Neuronal stem cell (in vitro differentiated cells): ENCODE measurements around the gene LAMA2.

ENCODE experiments used
- DNase-seq: peaks from one replicate; pipeline ENCODE4 v3.0.0-alpha.2; 2013; ENCODE audit warnings: low spot score
- H2AFZ ChIP-seq: one replicate; pipeline ENCODE4 v1.6.1; 2013; ENCODE audit warnings: mild to moderate bottlenecking, low read length, inconsistent platforms
- H2AK5ac ChIP-seq: 2 replicates; pipeline ENCODE4 v1.6.1; 2013; ENCODE audit warnings: low read depth, mild to moderate bottlenecking, inconsistent platforms, low read length, moderate library complexity, mixed read lengths
- H2BK120ac ChIP-seq: 2 replicates; pipeline ENCODE4 v1.6.1; 2013; ENCODE audit warnings: low read depth, mild to moderate bottlenecking, inconsistent platforms, low read length, moderate library complexity, mixed read lengths
- H2BK12ac ChIP-seq: one replicate; pipeline ENCODE4 v1.6.1; 2013; ENCODE audit warnings: low read length, inconsistent platforms
- H2BK15ac ChIP-seq: 2 replicates; pipeline ENCODE4 v1.6.1; 2013; ENCODE audit warnings: mild to moderate bottlenecking, low read length, inconsistent platforms, mixed read lengths
- H2BK5ac ChIP-seq: one replicate; pipeline ENCODE4 v1.6.1; 2013; ENCODE audit warnings: inconsistent platforms, mild to moderate bottlenecking, low read length, moderate library complexity
- H3K14ac ChIP-seq: one replicate; pipeline ENCODE4 v1.6.1; 2013; ENCODE audit warnings: low read length, inconsistent platforms
- H3K18ac ChIP-seq: 2 replicates; pipeline ENCODE4 v1.6.1; 2013; ENCODE audit warnings: low read length, inconsistent platforms
- H3K23ac ChIP-seq: 2 replicates; pipeline ENCODE4 v1.6.1; 2013; ENCODE audit warnings: low read depth, mild to moderate bottlenecking, mixed read lengths, low read length, inconsistent platforms; ENCODE audit not compliant: poor library complexity
- H3K27ac ChIP-seq: replicated peaks from 3 replicates; pipeline ENCODE4 v1.5.1; 2013; ENCODE audit warnings: low read length, inconsistent platforms
- H3K27me3 ChIP-seq, 3 experiments: 2 replicates each; pipeline ENCODE4 v1.6.1; 2013; ENCODE audit warnings: low read length in 3 of 3, mild to moderate bottlenecking in 2 of 3, inconsistent platforms in 1 of 3, low read depth in 1 of 3, mixed read lengths in 1 of 3, moderate library complexity in 1 of 3; ENCODE audit not compliant: control insufficient read depth in 3 of 3, insufficient read depth in 3 of 3
- H3K36me3 ChIP-seq, 2 donors: replicated peaks in 1 of 2; 2 replicates each; pipeline ENCODE4 v1.6.1; 2013; ENCODE audit warnings: low read length in 2 of 2; ENCODE audit not compliant: control insufficient read depth in 2 of 2, insufficient read depth in 2 of 2
- H3K4ac ChIP-seq: 2 replicates; pipeline ENCODE4 v1.6.1; 2013; ENCODE audit warnings: inconsistent platforms, mild to moderate bottlenecking, low read length, moderate library complexity
- H3K4me1 ChIP-seq, 2 donors: 1 replicate in 1 of 2; 2 replicates in 1 of 2; pipeline ENCODE4 v1.6.1; 2013; ENCODE audit warnings: low read length in 2 of 2, low read depth in 1 of 2; ENCODE audit not compliant: control insufficient read depth in 2 of 2, insufficient read depth in 1 of 2
- H3K4me2 ChIP-seq: one replicate; pipeline ENCODE4 v1.6.1; 2013; ENCODE audit warnings: mild to moderate bottlenecking, low read length, inconsistent platforms; ENCODE audit not compliant: insufficient read depth, poor library complexity, severe bottlenecking
- H3K4me3 ChIP-seq, 2 donors: 2 replicates each; pipeline ENCODE4 v1.5.1; 2013; ENCODE audit warnings: low read length in 2 of 2, mild to moderate bottlenecking in 2 of 2, inconsistent platforms in 1 of 2, moderate library complexity in 1 of 2
- H3K79me1 ChIP-seq: one replicate; pipeline ENCODE4 v1.6.1; 2013; ENCODE audit warnings: low read depth, mild to moderate bottlenecking, inconsistent platforms, low read length, moderate library complexity
- H3K9ac ChIP-seq: one replicate; pipeline ENCODE4 v1.6.1; 2013; ENCODE audit warnings: mild to moderate bottlenecking, low read depth, low read length, inconsistent platforms; ENCODE audit not compliant: poor library complexity
- H3K9me3 ChIP-seq, 2 donors: replicated peaks in 1 of 2; 2 replicates each; pipeline versions ENCODE3 to v1.6.1; 2013; ENCODE audit warnings: low read length in 2 of 2, mild to moderate bottlenecking in 2 of 2, inconsistent platforms in 1 of 2, low read depth in 1 of 2, mixed read lengths in 1 of 2, moderate library complexity in 1 of 2; ENCODE audit not compliant: control insufficient read depth in 2 of 2, insufficient read depth in 1 of 2
- H4K8ac ChIP-seq: one replicate; pipeline ENCODE4 v1.6.1; 2013; ENCODE audit warnings: low read depth, mild to moderate bottlenecking, inconsistent platforms, low read length, moderate library complexity
- H4K91ac ChIP-seq: one replicate; pipeline ENCODE4 v1.6.1; 2013; ENCODE audit warnings: low read length, low read depth, mild to moderate bottlenecking, inconsistent platforms; ENCODE audit not compliant: poor library complexity
- WGBS, 2 donors: extraction: QIAGEN DNeasy Blood & Tissue Kit; methylation state at CpG; one replicate each; pipeline ENCODE4 v1.1.7; 2013; ENCODE audit warnings: missing lambda C conversion rate in 2 of 2, mixed read lengths in 1 of 2; ENCODE audit not compliant: insufficient read length in 2 of 2, insufficient replicate concordance in 1 of 2; ENCODE audit errors: extremely low coverage in 2 of 2; 5-methylcytosine and 5-hydroxymethylcytosine counted together

LAMA2 gene

DNA sequence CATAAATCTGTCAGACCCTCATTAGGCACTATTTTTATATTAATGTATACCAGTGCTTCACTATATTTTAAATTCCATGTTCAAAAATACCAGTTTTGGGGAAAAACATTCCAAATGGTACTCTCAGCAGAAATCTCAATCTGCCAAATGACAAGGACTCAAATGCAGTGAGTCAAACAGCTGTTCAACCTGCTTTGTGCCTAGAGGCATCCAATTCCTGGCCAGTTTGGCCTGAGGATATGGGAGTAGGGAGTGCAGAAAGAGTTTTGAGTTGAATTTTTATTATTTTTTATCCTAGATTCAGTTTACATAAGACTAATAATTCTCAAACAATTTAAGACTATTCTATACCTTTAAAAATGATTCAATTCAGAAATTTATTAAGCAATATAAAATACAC lies 216.8 kb downstream of the LAMA2 start:
- Histone ChIP-seq H2AFZ (no peak overlapping the region), H4K91ac (no peak overlapping the region), H3K14ac (no peak overlapping the region), H3K4me2 (no peak overlapping the region), H3K36me3 (no peaks in the 10 kb centered on the region), H4K8ac (no peak overlapping the region), H3K27me3 (no peaks in the 10 kb centered on the region), H3K79me1 (no peaks in the 10 kb centered on the region), H3K23ac (no peak overlapping the region), H3K9ac (no peak overlapping the region), H3K4ac (no peak overlapping the region), H3K9me3 (no peaks in the 10 kb centered on the region), H2BK5ac (no peak overlapping the region), H2BK12ac (no peak overlapping the region), H3K27ac (no peak overlapping the region), H3K18ac (no peak overlapping the region), H2BK120ac (no peak overlapping the region), H3K4me3 (no peak overlapping the region), H3K4me1 (no peaks in the 10 kb centered on the region), H2AK5ac (no peak overlapping the region), H2BK15ac (no peak overlapping the region)
- DNase-seq: no peak

DNA sequence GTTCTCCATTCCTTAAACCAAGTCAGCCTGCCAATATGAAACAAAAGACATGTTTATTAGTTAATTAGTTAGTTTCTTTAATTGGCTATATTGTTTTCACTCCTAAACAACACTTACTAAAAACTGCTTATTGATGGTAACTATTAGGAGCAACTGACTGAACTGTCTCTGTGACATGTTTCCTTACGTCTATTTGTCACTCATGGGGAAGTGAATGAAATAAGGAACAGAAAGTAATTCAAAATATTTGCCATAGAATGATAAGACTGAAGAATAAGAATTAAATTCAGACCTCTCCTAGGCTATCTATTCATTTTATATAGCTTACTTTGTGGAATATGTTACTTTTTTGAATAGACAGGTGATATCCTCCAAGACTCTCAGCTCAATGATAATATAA lies 217.2 kb downstream of the LAMA2 start:
- Histone ChIP-seq H3K4me1 (peaks cover 0 to 1% of the 10 kb centered on the region in 2 donors), H3K9ac (no peak overlapping the region), H3K79me1 (no peaks in the 10 kb centered on the region), H3K9me3 (no peaks in the 10 kb centered on the region), H3K14ac (no peak overlapping the region), H3K36me3 (no peaks in the 10 kb centered on the region), H2AFZ (no peak overlapping the region), H4K8ac (no peak overlapping the region), H3K4me3 (no peak overlapping the region), H2BK12ac (no peak overlapping the region), H2AK5ac (no peak overlapping the region), H3K27ac (no peak overlapping the region), H2BK15ac (no peak overlapping the region), H3K18ac (no peak overlapping the region), H3K23ac (no peak overlapping the region), H3K27me3 (no peaks in the 10 kb centered on the region), H3K4ac (no peak overlapping the region), H3K4me2 (no peak overlapping the region), H4K91ac (no peak overlapping the region), H2BK120ac (no peak overlapping the region), H2BK5ac (no peak overlapping the region)
- no peak for DNase-seq
- no CpG with 5 or more reads among the region's 1 CpG for WGBS, 2 donors

DNA sequence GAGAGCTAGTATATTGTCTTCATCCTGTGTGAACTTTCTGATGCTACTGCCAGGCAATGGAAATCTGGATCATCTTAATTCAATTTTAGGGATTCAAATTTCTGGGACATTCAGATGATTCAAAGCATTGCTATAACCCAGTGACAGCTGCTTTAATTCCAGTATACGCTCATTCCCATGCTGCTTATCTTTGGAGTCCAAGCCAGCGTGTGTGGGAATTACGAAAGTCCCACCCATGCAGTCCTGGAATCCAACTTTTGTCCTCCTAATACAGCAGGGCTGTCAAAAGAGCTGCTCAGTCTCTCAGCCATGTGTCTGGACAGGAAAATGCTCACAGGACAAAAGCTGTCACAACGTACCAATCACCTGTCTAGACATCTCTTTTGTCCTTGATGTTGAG lies 219.8 kb downstream of the LAMA2 start:
- no peak for DNase-seq
- H3K9ac ChIP-seq: no peak overlapping the region
- no peaks in the 10 kb centered on the region for H3K79me1 ChIP-seq
- no peak overlapping the region for H2BK5ac ChIP-seq
- H2BK120ac ChIP-seq: no peak overlapping the region
- no CpG with 5 or more reads among the region's 4 CpGs for WGBS, 2 donors
- H4K8ac ChIP-seq: no peak overlapping the region
- no peak overlapping the region for H3K4ac ChIP-seq
- no peak overlapping the region for H2AK5ac ChIP-seq
- no peak overlapping the region for H3K23ac ChIP-seq
- H2BK12ac ChIP-seq: no peak overlapping the region
- H3K14ac ChIP-seq: no peak overlapping the region
- no peak overlapping the region for H3K27ac ChIP-seq
- no peaks in the 10 kb centered on the region for H3K27me3 ChIP-seq
- peaks cover 1 to 10% of the 10 kb centered on the region in 2 donors for H3K4me1 ChIP-seq
- H3K9me3 ChIP-seq: no peaks in the 10 kb centered on the region
- no peak overlapping the region for H2AFZ ChIP-seq
- no peak overlapping the region for H4K91ac ChIP-seq
- H3K18ac ChIP-seq: no peak overlapping the region
- H3K4me2 ChIP-seq: no peak overlapping the region
- H3K36me3 ChIP-seq: no peaks in the 10 kb centered on the region
- no peak overlapping the region for H2BK15ac ChIP-seq
- no peak overlapping the region for H3K4me3 ChIP-seq

DNA sequence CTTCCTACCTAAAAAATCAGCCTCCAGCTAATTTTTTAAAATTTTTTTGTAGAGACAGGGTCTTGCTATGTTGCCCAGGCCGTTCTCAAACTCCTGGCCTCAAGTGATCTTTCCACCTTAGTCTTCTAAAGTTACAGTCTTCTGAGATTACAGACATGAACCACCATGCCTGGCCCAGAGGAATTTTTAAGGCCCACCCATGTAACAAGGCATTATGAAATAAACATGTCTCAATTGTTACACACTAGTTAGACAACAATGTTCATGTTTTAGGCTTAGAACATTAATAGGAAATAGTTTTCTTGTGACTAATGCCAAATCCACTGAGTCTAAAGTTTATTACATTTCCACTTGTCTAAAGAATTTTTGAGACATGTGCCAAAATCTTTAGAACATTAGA lies 221.2 kb downstream of the LAMA2 start:
- H3K4me3 ChIP-seq: no peak overlapping the region
- no peak overlapping the region for H2BK15ac ChIP-seq
- no peak overlapping the region for H2AFZ ChIP-seq
- no peaks in the 10 kb centered on the region for H3K9me3 ChIP-seq
- H4K91ac ChIP-seq: no peak overlapping the region
- H2AK5ac ChIP-seq: no peak overlapping the region
- H3K4ac ChIP-seq: no peak overlapping the region
- H3K27ac ChIP-seq: no peak overlapping the region
- no peak overlapping the region for H3K23ac ChIP-seq
- no peak overlapping the region for H3K18ac ChIP-seq
- no peak overlapping the region for H2BK12ac ChIP-seq
- DNase-seq: no peak
- no peaks in the 10 kb centered on the region for H3K27me3 ChIP-seq
- H3K9ac ChIP-seq: no peak overlapping the region
- H3K36me3 ChIP-seq: no peaks in the 10 kb centered on the region
- no peak overlapping the region for H2BK120ac ChIP-seq
- no CpG with 5 or more reads among the region's 1 CpG for WGBS, 2 donors
- H4K8ac ChIP-seq: no peak overlapping the region
- H2BK5ac ChIP-seq: no peak overlapping the region
- no peak overlapping the region for H3K4me2 ChIP-seq
- no peaks in the 10 kb centered on the region for H3K79me1 ChIP-seq
- peaks cover 1 to 10% of the 10 kb centered on the region in 2 donors for H3K4me1 ChIP-seq
- H3K14ac ChIP-seq: no peak overlapping the region
